Epithelial cell of esophagus (primary cell): ENCODE data around the gene ERAP2.

Source experiments
- DNase-seq: peaks from one replicate; pipeline ENCODE4 v3.0.0; 2010; ENCODE audit warnings: low read depth
- H3K4me3 ChIP-seq: 2 replicates; pipeline ENCODE4 v1.5.1; 2011; ENCODE audit warnings: mild to moderate bottlenecking, low read length, control low read depth
- TF ChIP-seq, protein P1 (sequence below): IDR thresholded peaks from 2 replicates; pipeline ENCODE4 v1.5.1; 2011; ENCODE audit warnings: low read depth, mild to moderate bottlenecking, low read length, control low read depth, inconsistent platforms; ENCODE audit not compliant: insufficient read depth; ENCODE audit errors: missing control alignments

The ERAP2 gene

DNA sequence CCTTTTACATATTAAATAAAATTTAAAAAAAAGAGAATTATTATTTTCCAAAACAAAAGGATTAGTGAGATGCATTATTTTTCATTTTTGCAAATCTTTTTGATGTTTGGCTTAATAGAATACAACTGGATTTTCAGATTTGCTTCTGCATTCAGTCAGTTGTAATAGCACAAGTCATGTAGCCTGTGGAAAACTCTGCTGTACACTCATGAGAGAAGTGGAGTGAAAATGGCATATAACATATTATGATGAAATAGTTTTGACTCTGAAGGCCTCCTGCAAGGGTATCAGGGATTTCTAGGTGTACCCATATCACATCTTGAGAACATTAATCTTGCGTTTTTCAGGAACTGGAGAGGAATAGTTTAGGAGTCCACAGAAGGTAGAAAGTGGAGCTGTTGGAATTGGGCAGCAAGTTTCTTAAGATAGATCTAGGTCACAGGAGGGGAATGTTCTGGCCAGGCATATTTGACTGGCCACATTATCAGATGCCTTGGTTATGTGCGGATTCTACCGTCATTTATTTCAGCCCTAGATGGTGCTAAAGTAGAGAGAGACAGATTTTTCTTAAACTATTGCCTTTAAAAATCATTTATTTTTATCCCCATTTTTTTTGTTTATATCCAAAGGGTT is 75.9 kb downstream of the ERAP2 start:
- DNase-seq = no peak
- TF ChIP-seq, protein P1, sequence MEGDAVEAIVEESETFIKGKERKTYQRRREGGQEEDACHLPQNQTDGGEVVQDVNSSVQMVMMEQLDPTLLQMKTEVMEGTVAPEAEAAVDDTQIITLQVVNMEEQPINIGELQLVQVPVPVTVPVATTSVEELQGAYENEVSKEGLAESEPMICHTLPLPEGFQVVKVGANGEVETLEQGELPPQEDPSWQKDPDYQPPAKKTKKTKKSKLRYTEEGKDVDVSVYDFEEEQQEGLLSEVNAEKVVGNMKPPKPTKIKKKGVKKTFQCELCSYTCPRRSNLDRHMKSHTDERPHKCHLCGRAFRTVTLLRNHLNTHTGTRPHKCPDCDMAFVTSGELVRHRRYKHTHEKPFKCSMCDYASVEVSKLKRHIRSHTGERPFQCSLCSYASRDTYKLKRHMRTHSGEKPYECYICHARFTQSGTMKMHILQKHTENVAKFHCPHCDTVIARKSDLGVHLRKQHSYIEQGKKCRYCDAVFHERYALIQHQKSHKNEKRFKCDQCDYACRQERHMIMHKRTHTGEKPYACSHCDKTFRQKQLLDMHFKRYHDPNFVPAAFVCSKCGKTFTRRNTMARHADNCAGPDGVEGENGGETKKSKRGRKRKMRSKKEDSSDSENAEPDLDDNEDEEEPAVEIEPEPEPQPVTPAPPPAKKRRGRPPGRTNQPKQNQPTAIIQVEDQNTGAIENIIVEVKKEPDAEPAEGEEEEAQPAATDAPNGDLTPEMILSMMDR = no peak
- no peak overlapping the region for H3K4me3 ChIP-seq

DNA sequence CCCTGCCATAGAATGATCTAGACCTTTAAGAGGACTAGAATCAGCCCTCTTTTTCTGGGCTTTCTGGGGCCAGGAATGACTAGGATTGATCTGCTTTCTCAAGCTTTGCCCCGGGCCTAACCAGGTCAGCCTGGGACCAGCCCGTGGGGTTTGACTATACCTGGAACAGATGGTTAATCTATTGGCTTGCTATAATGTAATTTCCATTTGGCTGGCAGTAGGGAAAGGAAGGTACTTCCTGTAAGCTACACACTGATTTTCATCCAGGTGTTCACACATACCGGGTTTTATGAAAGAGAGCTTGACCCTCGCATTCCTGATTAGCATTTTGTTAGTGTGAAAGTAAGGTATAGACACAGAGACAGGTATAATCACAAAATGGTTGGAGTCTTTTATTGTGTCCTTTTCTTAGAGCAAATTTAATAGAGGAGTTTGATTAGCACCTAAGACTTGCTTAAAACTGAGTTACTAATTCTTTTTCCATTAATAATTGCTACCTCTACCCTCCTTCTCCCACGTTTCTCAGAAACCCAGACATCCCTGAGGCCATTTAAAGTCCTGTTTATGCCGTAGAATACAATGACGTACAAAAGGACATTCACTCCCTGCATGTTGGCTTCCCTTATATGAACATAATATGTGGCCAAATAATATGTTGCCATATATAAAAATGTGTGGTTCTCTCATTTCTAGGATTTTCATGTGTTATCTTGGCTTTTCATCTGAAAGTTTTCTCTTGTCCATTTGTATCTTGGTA is 76.9 kb downstream of the ERAP2 start:
- TF ChIP-seq, protein P1 = no peak
- H3K4me3 ChIP-seq = no peak overlapping the region
- no peak for DNase-seq

DNA sequence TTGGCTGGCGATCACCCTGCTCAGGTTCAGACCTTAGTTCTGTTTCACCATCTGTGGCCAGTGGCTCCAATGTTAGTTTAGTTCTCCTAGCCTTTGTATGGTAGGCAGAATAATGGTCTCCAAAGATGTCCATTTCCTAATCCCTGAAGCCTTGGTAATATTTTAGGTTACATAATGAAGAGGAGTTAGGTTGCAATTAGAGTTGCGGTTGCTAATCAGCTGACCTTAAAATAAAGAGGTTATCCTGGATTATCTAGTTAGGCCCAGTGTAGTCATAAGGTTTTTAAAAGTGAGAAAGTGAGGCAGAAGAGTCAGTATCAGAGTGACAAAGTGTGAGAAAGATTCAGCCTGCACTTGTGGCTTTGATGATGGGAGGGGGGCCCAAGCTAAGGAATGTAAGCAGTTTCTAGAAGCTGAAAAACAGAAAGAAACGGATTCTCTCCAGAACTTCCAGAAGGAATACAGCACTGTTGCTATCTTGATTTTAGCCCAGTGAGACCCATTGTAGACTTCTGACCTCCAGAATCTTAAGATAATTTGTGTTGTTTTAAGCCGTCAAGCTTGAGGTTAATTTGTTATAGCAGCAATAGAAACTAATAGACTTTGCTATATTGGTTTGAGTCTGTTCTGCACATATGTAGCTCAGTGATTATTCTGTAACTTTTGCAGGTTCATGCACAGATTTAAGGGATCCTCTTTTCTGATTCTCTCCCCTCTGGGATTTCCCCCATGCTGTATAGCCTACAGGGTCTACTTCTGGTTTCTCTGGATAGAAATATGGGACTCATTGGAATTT is 81.2 kb downstream of the ERAP2 start:
- TF ChIP-seq, protein P1 = no peak
- DNase-seq = no peak
- no peak overlapping the region for H3K4me3 ChIP-seq

DNA sequence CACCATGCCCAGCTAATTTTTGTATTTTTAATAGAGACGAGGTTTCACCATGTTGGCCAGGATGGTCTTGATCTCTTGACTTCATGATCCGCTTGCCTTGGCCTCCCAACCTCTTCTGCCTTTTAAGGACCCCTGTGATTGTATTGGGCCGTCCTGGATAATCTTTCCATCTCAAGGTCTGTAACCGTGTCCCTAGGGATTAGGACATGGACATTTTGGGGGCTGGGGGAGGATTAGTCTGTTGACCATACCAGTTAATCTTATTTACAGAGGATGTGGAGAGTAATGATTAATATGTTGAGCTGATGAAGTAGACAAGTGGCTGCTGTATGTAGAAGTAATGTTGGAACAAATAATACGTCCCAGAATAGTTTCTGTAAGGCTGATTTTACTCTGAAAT is 82.7 kb downstream of the ERAP2 start:
- TF ChIP-seq, protein P1 = no peak
- DNase-seq = no peak
- H3K4me3 ChIP-seq = no peak overlapping the region

DNA sequence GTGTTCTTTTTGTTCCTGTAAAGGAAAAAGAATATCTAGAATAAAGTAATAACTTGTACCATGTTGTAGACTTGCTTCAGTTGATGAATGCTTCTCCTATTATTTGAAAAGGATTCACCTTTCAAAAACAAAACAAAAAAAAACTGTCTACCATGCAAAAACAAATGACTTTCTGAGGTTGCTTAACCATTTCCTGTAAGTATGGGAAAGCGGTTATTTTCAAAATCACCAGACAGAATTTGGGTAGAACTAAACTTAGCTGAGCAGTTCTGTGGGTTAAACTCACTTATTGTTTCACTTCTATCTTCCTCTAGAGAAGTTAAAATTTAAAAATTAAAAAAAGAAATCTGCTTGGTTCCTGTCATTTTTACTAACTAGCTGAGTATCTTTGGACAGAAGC is 84.8 kb downstream of the ERAP2 start:
- TF ChIP-seq, protein P1 = no peak
- no peak for DNase-seq

DNA sequence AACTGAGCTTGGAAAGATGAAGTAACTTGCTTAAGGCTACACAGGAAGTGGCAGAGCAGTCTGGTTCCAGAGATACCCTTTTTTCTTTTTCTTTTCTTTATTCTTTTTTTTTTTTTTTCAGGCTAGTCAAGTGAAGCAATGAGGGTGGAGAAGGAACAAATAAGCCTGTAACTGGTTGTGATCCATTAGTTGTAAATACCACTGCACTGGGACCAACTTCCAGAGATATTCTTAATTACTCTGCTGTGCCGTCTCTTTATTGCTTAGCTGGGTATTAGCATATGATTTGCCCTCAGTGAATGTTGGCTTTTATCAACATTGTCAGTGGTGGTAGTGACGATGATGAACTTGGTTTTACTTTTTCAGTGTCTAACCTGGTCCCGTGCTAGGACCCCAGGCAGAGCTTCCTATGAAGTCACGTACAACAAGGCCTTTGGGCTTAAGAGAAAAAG is 86.3 kb downstream of the ERAP2 start:
- TF ChIP-seq, protein P1 = no peak

More for the DNA sequence above, 84.8 kb downstream of the ERAP2 start:
- H3K4me3 ChIP-seq = no peak overlapping the region

More for the DNA sequence above, 86.3 kb downstream of the ERAP2 start:
- DNase-seq = no peak
- H3K4me3 ChIP-seq = no peak overlapping the region
